ENCODE measurements around the gene ZNF236. TPM values are rescaled to one million over a fixed set of nuclear protein-coding genes. Genes with fewer than 3 reads are reported as not detected.

ZNF236 gene
- polyA plus RNA-seq, 1 donor from 2014 or later, result 7.7 TPM

GRCh38 chr18:77001041-77001440 lies 178.7 kb downstream of the ZNF236 start:
- TF ChIP-seq TAF1 (IDR thresholded peaks at IDR 0.05; ENCODE audit: low read depth) (no peak), SMC3 (conservative IDR thresholded peaks at IDR 0.05; ENCODE audit: poor library complexity) (no peak), EP300 (conservative IDR thresholded peaks at IDR 0.05; ENCODE audit: poor library complexity, severe bottlenecking) (no peak), POLR2AphosphoS5 (IDR thresholded peaks at IDR 0.05) (no peak), MXI1 (conservative IDR thresholded peaks at IDR 0.05; ENCODE audit: poor library complexity, severe bottlenecking) (no peak), EZH2 (IDR thresholded peaks at IDR 0.05; ENCODE audit: borderline replicate concordance, insufficient read depth, low read length, poor library complexity, severe bottlenecking) (no peak)
- no peaks in the 10 kb centered on the region for H3K36me3 ChIP-seq (ENCODE audit: insufficient read depth, low read length)
- H3K27ac ChIP-seq (ENCODE audit: low read length), result no peak overlapping the region
- no peaks in the 10 kb centered on the region for H3F3A ChIP-seq (ENCODE audit: insufficient read depth, low read length, poor library complexity, severe bottlenecking)
- H3K9me3 ChIP-seq (ENCODE audit: low read length), result no peaks in the 10 kb centered on the region
- no peak overlapping the region for H2AFZ ChIP-seq (ENCODE audit: low read depth, low read length)
- no peak overlapping the region for H3K9ac ChIP-seq (ENCODE audit: low read length)
- no peak overlapping the region for H3K4me3 ChIP-seq (ENCODE audit: low read length)
- H3K79me2 ChIP-seq (replicated peaks; ENCODE audit: insufficient read depth, low read length), result no peaks in the 10 kb centered on the region
- no peaks in the 10 kb centered on the region for H4K20me1 ChIP-seq (ENCODE audit: insufficient read depth)
- no peaks in the 10 kb centered on the region for H3K27me3 ChIP-seq (ENCODE audit: insufficient read depth, low read depth, low read length)
- H3K4me2 ChIP-seq (ENCODE audit: low read length), result no peak overlapping the region
- H3K9me2 ChIP-seq (ENCODE audit: insufficient read depth, low read length), result no peaks in the 10 kb centered on the region

GRCh38 chr18:77001979-77002378 lies 179.6 kb downstream of the ZNF236 start:
- no peak overlapping the region for H2AFZ ChIP-seq (ENCODE audit: low read depth, low read length)
- H3K27me3 ChIP-seq (ENCODE audit: insufficient read depth, low read depth, low read length), result no peaks in the 10 kb centered on the region
- no peak overlapping the region for H3K4me3 ChIP-seq (ENCODE audit: low read length)
- no peaks in the 10 kb centered on the region for H3K9me3 ChIP-seq (ENCODE audit: low read length)
- no peaks in the 10 kb centered on the region for H3F3A ChIP-seq (ENCODE audit: insufficient read depth, low read length, poor library complexity, severe bottlenecking)
- H3K4me2 ChIP-seq (ENCODE audit: low read length), result no peak overlapping the region
- H3K27ac ChIP-seq (ENCODE audit: low read length), result no peak overlapping the region
- no peaks in the 10 kb centered on the region for H3K9me2 ChIP-seq (ENCODE audit: insufficient read depth, low read length)
- no peaks in the 10 kb centered on the region for H4K20me1 ChIP-seq (ENCODE audit: insufficient read depth)
- no peak overlapping the region for H3K9ac ChIP-seq (ENCODE audit: low read length)
- no peaks in the 10 kb centered on the region for H3K36me3 ChIP-seq (ENCODE audit: insufficient read depth, low read length)
- TF ChIP-seq RAD21 (conservative IDR thresholded peaks at IDR 0.05), result no peak
- no peak for TF ChIP-seq MXI1 (conservative IDR thresholded peaks at IDR 0.05; ENCODE audit: poor library complexity, severe bottlenecking)
- no peak for TF ChIP-seq EP300 (conservative IDR thresholded peaks at IDR 0.05; ENCODE audit: poor library complexity, severe bottlenecking)
- TF ChIP-seq REST (IDR thresholded peaks at IDR 0.05; ENCODE audit: borderline replicate concordance), result no peak
- TF ChIP-seq POLR2AphosphoS5 (IDR thresholded peaks at IDR 0.05), result no peak
- TF ChIP-seq CTCF (IDR thresholded peaks at IDR 0.05; ENCODE audit: poor library complexity, severe bottlenecking), result no peak
- no peak for TF ChIP-seq EZH2 (IDR thresholded peaks at IDR 0.05; ENCODE audit: borderline replicate concordance, insufficient read depth, low read length, poor library complexity, severe bottlenecking)
- TF ChIP-seq TAF1 (IDR thresholded peaks at IDR 0.05; ENCODE audit: low read depth), result no peak
- no peak for TF ChIP-seq SMC3 (conservative IDR thresholded peaks at IDR 0.05; ENCODE audit: poor library complexity)
- no peaks in the 10 kb centered on the region for H3K79me2 ChIP-seq (replicated peaks; ENCODE audit: insufficient read depth, low read length)

Data from neural cell (in vitro differentiated cells).